Esophagus muscularis mucosa (tissue), 4 donors: Measurements from ENCODE around the gene CDRT4. TPM values are rescaled to one million over a fixed set of nuclear protein-coding genes. Genes with fewer than 3 reads are reported as not detected.

Experiments
- DNase-seq: peaks from one replicate; pipeline ENCODE4 v3.0.0-alpha.2; 2017; ENCODE audit errors: extremely low spot score
- H3K27ac ChIP-seq, 4 donors: fragments of 200-600 bp; sonication (generic); replicated peaks in 1 of 4; 1 replicate in 3 of 4; 2 replicates in 1 of 4; pipeline ENCODE4 v1.5.1; 2016 to 2019; ENCODE audit warnings: mild to moderate bottlenecking in 1 of 4
- H3K27me3 ChIP-seq, 4 donors: fragments of 200-600 bp; sonication (generic); one replicate each; pipeline versions ENCODE4 v1.5.1 to v1.6.0; 2016 to 2019
- H3K36me3 ChIP-seq, 4 donors: fragments of 200-600 bp; sonication (generic); one replicate each; pipeline ENCODE4 v1.5.1; 2016 to 2019
- H3K4me1 ChIP-seq, 4 donors: fragments of 200-600 bp; sonication (generic); one replicate each; pipeline ENCODE4 v1.5.1; 2016 to 2019
- H3K4me3 ChIP-seq, 4 donors: fragments of 200-600 bp; sonication (generic); 1 replicate in 2 of 4; 2 replicates in 2 of 4; pipeline ENCODE4 v1.5.1; 2016 to 2019; ENCODE audit warnings: mild to moderate bottlenecking in 4 of 4, moderate library complexity in 1 of 4
- H3K9me3 ChIP-seq, 4 donors: fragments of 200-600 bp; sonication (generic); 1 replicate in 3 of 4; 2 replicates in 1 of 4; pipeline ENCODE4 v1.5.1; 2016 to 2019
- EP300 ChIP-seq: sonication (generic); formaldehyde crosslinking; IDR thresholded peaks from one replicate; pipeline ENCODE4 v1.6.1; 2017; ENCODE audit warnings: antibody characterized with exemption
- POLR2A ChIP-seq: fragments of 450-650 bp; IDR thresholded peaks from one replicate; pipeline ENCODE4 v1.6.1; 2017; ENCODE audit warnings: antibody characterized with exemption, moderate library complexity, mild to moderate bottlenecking, low read depth
- POLR2AphosphoS5 ChIP-seq, 2 donors: sonication (generic); formaldehyde crosslinking; IDR thresholded peaks; one replicate each; pipeline ENCODE4 v1.6.1; 2017; ENCODE audit warnings: antibody characterized with exemption in 2 of 2
- WGBS: methylation state at CpG from one replicate; pipeline ENCODE4 v1.1.5; 2018; 5-methylcytosine and 5-hydroxymethylcytosine counted together
- intact Hi-C: fragments of 100-400 bp; cut with DNase I; formaldehyde crosslinking; loops from one replicate; pipeline ENCODE4 v1.15.1; 2023
- total RNA-seq, 4 donors: library from RNA; depleted of rRNA; stranded (reverse); fragments of >200 nt; gene quantifications; one replicate each; pipeline versions ENCODE4 v1.1.0 to v1.2.1, GENCODE V29; 2016
- TF ChIP-seq, protein P1 (sequence below), 3 experiments: fragments of 200-600 bp in 2 of 3; fragments of 450-650 bp in 1 of 3; sonication (generic) in 2 of 3; IDR thresholded peaks; one replicate each; pipeline ENCODE4 v1.5.1; 2017 to 2019; ENCODE audit warnings: antibody characterized with exemption in 3 of 3, mild to moderate bottlenecking in 2 of 3, moderate library complexity in 1 of 3

The CDRT4 gene
- total RNA-seq, 4 donors from 2014 or later, result 1.6 to 6.6 (median 3.4) TPM

- 82% methylated on average over 4 of the region's 4 CpGs for WGBS
- Histone ChIP-seq H3K36me3 (peaks cover 0 to 5% (median 0%) of the 10 kb centered on the region in 4 donors), H3K9me3 (no peaks in the 10 kb centered on the region), H3K4me1 (peaks cover 12 to 21% (median 17%) of the 10 kb centered on the region in 4 donors), H3K27ac (no peak overlapping the region), H3K27me3 (no peaks in the 10 kb centered on the region), H3K4me3 (no peak overlapping the region)
- no peak for DNase-seq
- TF ChIP-seq POLR2A, result no peak
- TF ChIP-seq EP300, result no peak
- peak in 1 of 2 donors; percentile 46 for TF ChIP-seq POLR2AphosphoS5 (IDR thresholded peaks at IDR 0.05)
- TF ChIP-seq, protein P1, sequence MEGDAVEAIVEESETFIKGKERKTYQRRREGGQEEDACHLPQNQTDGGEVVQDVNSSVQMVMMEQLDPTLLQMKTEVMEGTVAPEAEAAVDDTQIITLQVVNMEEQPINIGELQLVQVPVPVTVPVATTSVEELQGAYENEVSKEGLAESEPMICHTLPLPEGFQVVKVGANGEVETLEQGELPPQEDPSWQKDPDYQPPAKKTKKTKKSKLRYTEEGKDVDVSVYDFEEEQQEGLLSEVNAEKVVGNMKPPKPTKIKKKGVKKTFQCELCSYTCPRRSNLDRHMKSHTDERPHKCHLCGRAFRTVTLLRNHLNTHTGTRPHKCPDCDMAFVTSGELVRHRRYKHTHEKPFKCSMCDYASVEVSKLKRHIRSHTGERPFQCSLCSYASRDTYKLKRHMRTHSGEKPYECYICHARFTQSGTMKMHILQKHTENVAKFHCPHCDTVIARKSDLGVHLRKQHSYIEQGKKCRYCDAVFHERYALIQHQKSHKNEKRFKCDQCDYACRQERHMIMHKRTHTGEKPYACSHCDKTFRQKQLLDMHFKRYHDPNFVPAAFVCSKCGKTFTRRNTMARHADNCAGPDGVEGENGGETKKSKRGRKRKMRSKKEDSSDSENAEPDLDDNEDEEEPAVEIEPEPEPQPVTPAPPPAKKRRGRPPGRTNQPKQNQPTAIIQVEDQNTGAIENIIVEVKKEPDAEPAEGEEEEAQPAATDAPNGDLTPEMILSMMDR (IDR thresholded peaks at IDR 0.05), result no peak
- intact Hi-C loops, result no loop called here
Observed at GRCh38 chr17:15483431-15483830, 16.0 kb upstream of the CDRT4 start.

DNA sequence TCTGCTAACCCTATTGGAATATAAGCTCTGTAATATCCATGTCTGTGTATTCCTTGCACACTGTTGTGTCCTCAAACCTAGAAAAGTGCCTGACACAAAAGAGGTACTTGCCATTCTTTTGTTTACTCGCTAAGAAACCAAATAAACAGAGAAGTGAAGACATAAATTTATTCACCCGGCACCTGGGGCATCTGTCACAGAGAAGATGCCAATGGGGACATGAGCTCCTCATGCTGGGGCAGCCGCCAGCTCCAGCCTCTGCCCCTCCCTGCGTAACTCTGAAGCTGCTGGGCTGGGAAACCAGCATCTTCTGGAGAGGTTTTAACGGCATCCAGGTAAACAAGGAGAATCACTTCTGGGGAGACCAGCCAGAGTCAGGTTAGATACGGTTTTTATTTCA lies 15.1 kb upstream of the CDRT4 start:
- Histone ChIP-seq H3K27me3 (no peaks in the 10 kb centered on the region), H3K9me3 (no peaks in the 10 kb centered on the region), H3K4me3 (no peak overlapping the region), H3K4me1 (peaks cover 12 to 21% (median 17%) of the 10 kb centered on the region in 4 donors), H3K27ac (no peak overlapping the region), H3K36me3 (peaks cover 0 to 5% (median 0%) of the 10 kb centered on the region in 4 donors)
- intact Hi-C loops, result no loop called here
- TF ChIP-seq POLR2AphosphoS5 (IDR thresholded peaks at IDR 0.05), result no peak
- no peak for TF ChIP-seq POLR2A
- no peak for TF ChIP-seq EP300
- TF ChIP-seq, protein P1 (IDR thresholded peaks at IDR 0.05), result no peak
- DNase-seq, result no peak
- 82% methylated on average over 5 of the region's 6 CpGs for WGBS

DNA sequence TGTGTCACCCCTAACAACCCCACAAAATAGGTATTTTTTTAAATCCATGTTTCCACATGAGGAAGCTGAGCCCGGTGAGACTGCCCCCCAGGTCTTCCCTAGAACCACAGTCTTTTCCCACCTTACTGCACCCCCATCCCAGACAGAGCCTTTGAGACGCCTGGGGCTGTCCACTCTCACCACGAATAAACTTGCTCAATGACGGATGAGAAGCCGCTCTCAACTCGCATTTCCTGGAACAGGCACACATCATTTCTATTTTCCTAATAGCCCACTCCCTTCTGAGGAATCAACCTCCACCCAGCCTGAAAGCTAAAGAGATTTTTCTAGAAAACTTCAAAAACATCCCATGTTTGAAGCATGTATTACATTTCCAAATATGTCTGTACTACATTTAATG lies 14.1 kb upstream of the CDRT4 start:
- H3K36me3 ChIP-seq, result peaks cover 0 to 5% (median 0%) of the 10 kb centered on the region in 4 donors
- no peaks in the 10 kb centered on the region for H3K9me3 ChIP-seq
- 74% methylated on average over 6 of the region's 6 CpGs for WGBS
- intact Hi-C loops, result no loop called here
- H3K27ac ChIP-seq, result no peak overlapping the region
- H3K4me1 ChIP-seq, result peaks cover 12 to 21% (median 17%) of the 10 kb centered on the region in 4 donors
- H3K27me3 ChIP-seq, result no peaks in the 10 kb centered on the region
- H3K4me3 ChIP-seq, result no peak overlapping the region
- TF ChIP-seq POLR2A (no peak), POLR2AphosphoS5 (IDR thresholded peaks at IDR 0.05) (no peak), EP300 (no peak)
- TF ChIP-seq, protein P1 (IDR thresholded peaks at IDR 0.05), result no peak
- no peak for DNase-seq

DNA sequence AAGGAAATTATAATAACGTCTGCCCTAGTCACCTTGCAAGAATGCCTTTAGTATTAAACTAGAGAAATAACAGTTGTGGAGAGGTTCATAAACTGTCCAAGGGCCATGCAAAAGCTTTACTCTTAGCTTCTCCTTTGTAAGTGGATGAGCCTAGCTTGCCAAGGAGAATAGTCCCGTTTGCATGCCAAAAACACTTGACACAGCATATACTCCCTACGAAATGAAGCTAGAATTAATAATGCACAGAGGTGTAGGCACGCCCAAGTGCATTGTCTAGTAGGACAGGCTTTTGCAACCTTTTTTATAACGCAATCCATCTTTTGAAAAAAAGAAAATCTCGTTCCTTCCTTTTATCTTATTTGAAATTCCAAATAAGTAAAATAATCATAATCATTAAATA lies 12.8 kb upstream of the CDRT4 start:
- Histone ChIP-seq H3K27me3 (no peaks in the 10 kb centered on the region), H3K4me1 (peaks cover 12 to 31% (median 21%) of the 10 kb centered on the region in 4 donors), H3K9me3 (no peaks in the 10 kb centered on the region), H3K27ac (peak overlapping the region in 1 of 4 donors; percentile 19), H3K36me3 (peaks cover 0 to 5% (median 0%) of the 10 kb centered on the region in 4 donors), H3K4me3 (no peak overlapping the region)
- intact Hi-C loops, result no loop called here
- no peak for DNase-seq
- 47% methylated on average over 6 of the region's 6 CpGs for WGBS
- TF ChIP-seq, protein P1 (IDR thresholded peaks at IDR 0.05), result no peak
- TF ChIP-seq POLR2AphosphoS5 (IDR thresholded peaks at IDR 0.05) (no peak), EP300 (no peak), POLR2A (no peak)

DNA sequence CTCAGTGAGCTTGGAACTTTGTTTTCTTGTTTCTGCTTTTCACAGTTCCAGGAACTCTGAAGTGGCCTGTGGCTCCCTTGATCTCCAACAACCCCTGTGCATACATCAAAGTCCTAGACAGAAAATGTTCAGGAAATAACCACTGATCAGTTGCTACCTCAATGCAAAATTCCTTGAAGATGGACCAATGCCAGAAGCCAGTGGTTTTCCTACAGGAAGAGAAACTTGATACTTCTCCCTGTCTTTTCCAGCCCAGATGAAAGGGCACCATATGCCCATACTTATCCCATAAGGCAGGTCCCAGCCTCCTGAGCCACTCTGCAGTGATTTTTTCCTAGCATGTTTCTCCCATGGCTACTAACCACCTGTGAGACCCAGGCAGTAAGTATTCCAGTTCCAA lies 12.3 kb upstream of the CDRT4 start:
- DNase-seq, result no peak
- Histone ChIP-seq H3K36me3 (peaks cover 0 to 5% (median 0%) of the 10 kb centered on the region in 4 donors), H3K27ac (peak overlapping the region in 1 of 4 donors; percentile 19), H3K9me3 (no peaks in the 10 kb centered on the region), H3K4me3 (no peak overlapping the region), H3K27me3 (no peaks in the 10 kb centered on the region), H3K4me1 (peaks cover 12 to 33% (median 23%) of the 10 kb centered on the region in 4 donors)
- TF ChIP-seq EP300, result no peak
- no peak for TF ChIP-seq POLR2A
- TF ChIP-seq, protein P1 (IDR thresholded peaks at IDR 0.05), result no peak
- TF ChIP-seq POLR2AphosphoS5 (IDR thresholded peaks at IDR 0.05), result no peak
- intact Hi-C loops, result no loop called here
